GM21447 (cell line): ENCODE measurements around the gene TM7SF3.
"Not testable (repeated sequence)": the region's sequence is repeated elsewhere in the genome, so short reads cannot be mapped to it uniquely, and the experiment has no call there.

Experiments
- ATAC-seq: cut with Tn5 transposase; IDR thresholded peaks from one replicate; pipeline ENCODE4 v1.9.1; 2021; ENCODE audit not compliant: unreplicated experiment

Gene TM7SF3

GRCh38 chr12:27017163-27017823 is 3.1 kb upstream of the TM7SF3 start:
- not testable (repeated sequence) for ATAC-seq

- ATAC-seq, result no peak
Measured at GRCh38 chr12:27015730-27016076, 1.5 kb upstream of the TM7SF3 start.

DNA sequence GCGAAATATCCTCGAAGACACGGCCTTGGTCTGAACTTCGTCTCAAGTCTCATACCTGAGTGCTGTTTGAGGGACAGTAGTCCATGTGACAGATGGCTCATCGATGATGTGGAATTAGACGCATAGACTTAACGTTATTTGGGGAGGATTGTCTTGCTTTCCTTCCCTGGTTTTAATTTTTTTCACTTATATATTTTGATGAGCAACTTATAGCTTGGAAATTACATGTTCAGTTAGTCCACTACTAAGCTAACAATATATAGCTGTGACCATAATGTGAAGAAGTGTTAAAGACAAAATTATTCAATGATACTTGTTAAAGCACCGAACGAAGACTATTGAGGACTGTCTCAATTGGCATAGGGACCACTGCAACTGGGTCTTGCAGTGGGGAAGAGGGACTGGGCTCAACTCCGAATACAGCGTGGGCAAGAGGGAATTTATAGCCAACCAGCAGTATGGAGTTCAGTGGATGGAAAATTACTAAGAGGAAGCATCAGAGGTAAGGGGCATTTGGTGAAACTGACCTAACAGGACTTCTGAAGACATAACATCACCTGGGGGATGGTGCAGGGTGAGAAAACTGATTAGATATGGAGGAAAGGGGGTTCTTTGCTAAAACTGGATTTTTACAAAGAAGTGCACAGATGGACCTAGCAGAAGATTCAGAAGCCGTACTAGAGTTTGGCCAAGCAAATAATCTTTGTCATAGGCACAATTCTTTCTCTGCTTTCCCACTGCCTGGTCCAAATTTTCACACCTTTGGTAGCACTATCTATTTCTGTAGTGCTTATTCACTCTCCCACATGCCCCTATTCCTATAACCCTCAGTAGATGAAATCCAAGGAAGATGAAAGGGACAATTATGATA is 910 bp upstream of the TM7SF3 start:
- ATAC-seq, result peak; percentile 49

DNA sequence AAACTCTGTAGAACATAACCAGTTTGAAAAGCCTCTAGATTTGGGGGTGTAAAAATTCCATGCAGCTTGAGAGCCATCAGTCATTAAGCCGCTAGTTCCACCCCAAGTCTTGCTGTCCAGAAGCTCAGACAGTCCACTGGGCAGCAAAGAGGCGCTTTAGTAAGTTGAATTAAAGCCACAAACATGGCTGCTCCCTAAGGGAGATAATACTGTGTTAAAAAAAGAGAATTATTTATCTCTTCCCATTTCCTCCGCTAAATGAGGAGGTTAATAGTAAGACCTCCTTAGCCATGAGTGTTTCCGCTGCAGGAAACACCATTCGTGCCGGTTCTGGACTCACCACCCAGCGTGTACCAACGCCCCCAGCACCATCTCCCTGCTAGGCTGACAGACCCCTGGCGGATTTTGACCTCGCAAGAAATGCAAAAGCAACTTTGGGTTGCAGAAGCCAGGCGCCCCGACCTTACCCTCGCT is 536 bp downstream of the TM7SF3 start:
- ATAC-seq, result peak; percentile 34

GRCh38 chr12:27012982-27013255 is 1.3 kb downstream of the TM7SF3 start:
- no peak for ATAC-seq

DNA sequence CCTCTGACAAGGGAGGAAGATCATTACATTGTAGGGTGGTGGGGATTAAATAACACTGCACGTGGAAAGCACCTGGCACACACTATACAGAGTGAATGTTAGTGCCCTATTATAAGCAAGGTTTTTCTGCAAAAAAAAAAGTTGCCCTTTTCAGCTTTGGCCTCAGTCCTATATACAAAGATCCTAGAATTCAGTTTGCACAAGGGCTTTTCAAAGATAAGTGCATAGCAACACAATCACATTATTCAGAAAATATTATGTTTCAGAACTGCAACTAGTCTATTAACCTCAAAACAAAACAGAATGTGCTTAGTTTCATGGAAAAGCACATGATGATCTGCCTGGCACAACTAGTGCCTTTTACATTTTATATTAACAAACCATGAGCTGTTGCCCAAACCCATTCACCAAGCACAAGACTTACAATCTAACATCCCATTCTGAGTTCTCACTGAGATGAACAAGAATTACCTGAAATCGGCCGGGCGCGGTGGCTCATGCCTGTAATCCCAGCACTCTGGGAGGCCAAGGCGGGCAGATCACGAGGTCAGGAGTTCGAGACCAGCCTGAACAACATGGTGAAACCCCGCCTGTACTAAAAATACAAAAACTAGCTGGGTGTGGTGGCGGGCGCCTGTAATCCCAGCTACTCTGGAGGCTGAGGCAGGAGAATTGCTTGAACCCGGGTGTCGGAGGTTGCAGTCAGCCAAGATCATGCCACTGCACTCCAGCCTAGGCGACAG is 1.8 kb downstream of the TM7SF3 start:
- no peak for ATAC-seq

GRCh38 chr12:27009881-27010301 is 4.3 kb downstream of the TM7SF3 start:
- ATAC-seq, result no peak

- ATAC-seq, result no peak
Measured at GRCh38 chr12:27008081-27008480, 6.1 kb downstream of the TM7SF3 start.

GRCh38 chr12:27006797-27007467 is 7.3 kb downstream of the TM7SF3 start:
- no peak for ATAC-seq

GRCh38 chr12:27005495-27005894 is 8.7 kb downstream of the TM7SF3 start:
- ATAC-seq, result no peak

DNA sequence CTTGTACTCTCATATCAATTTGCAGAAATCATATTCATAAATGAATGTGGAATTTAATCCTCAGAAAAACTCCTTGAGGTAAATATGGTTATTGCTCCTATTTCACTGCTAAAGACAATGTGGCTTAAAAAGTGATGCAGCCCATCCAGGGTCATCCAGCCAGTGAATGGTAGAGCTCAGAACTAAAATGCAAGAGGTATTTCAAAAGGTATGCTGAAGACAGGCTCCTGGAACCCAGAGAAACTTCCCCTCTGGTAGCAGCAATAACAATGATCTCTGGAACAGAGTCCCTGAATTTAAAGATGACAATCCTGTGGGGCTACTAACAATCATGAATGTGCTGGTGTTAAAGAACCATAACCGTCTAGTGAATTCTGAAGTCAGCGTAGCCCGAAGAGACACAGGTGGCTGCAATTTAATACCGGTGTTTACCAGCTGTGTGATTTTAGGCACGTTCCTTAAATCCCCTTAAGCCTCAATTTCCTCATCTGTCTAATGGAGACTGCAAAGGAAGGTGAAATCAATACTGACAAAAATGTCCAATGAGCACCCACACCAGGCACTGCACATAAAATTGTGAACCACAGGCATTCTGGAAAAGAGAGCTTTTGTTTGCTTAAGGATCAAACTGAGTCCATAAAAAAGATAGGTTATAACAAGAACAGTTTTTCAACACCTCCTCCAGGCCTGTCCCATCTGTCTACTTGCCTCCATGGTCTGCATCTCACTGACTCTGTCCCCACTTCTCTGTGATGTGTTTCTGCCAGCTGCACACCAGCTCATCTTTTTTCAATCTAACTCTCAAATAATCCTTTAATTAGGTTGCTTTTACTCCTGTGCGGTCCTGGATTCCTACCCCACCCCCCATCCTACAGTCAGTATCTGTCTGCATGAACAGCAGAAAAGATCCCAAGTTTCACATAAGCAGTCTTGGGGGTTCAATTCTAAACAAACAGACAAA is 10.5 kb downstream of the TM7SF3 start:
- no peak for ATAC-seq

DNA sequence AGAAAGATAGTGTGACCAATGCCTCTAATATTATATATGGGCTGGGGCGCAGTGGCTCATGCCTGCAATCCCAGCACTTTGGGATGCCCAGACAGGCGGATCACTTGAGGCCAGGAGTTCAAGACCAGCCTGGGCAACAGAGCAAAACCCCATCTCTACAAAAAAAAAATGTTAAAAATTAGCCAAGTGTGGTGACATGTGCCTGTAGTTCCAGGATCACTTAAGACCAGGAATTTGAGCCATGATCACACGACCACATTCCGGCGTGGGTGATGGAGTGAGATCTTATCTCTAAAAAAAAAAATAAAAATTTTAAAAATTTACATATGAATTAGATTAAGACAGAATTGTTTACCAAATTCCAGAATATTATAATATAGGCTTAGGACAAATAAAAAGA is 12.0 kb downstream of the TM7SF3 start:
- ATAC-seq, result no peak

DNA sequence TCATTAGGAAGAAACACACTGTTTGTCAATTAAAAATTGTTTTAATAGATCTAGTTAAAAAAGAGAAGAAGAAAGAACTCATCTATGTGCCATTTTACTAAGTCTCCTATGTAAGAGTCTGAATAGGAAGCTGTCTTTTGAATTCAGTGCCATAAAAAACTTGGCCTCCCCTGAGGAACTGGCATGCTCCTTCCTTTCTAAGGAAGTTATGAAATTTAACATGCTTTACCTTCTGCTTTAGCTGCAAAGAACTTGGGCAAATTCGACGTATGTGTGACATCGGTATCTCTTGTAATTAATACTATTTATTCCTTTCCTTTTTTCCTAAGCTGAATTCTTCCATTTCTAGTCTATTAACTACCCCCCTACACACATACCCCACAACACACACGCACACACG is 12.5 kb downstream of the TM7SF3 start:
- ATAC-seq, result no peak

DNA sequence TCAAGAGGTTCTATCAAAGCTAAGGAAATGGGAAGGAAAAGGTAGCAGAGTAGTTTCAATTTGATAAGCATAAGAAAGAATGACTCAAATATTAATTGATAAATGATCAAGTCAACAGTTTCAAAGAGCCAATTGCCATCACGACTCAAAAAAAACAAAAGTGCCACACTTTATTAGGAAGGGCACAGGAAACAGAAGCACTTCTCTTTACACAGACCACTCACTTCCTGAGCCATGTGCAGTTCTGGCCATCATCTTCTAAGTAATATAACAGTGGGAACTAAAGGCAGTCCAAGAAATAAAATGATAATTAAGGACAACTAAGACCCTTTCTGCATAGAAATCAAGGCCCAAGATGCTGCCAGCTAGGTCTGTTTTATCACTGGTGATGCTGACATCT is 13.2 kb downstream of the TM7SF3 start:
- no peak for ATAC-seq

- no peak for ATAC-seq
Measured at GRCh38 chr12:26997003-26997402, 17.2 kb downstream of the TM7SF3 start.

DNA sequence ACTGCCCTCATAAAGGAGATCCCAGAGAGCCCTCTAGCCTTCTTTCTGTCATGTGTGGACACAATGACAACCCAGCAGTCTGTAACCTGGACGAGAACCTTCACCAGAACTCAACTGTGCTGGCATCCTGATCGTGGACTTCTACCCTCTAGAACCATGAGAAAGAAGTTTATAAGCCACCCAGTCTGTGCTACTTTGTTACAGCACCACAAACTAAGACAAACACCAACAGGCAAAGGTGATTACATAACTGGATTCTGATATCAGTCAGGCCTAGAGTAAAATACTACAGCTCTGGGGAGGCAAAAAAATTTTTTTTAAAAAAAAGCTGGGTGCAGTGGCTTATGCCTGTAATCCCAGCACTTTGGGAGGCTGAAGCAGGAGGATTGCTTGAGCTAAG is 18.5 kb downstream of the TM7SF3 start:
- ATAC-seq, result no peak

DNA sequence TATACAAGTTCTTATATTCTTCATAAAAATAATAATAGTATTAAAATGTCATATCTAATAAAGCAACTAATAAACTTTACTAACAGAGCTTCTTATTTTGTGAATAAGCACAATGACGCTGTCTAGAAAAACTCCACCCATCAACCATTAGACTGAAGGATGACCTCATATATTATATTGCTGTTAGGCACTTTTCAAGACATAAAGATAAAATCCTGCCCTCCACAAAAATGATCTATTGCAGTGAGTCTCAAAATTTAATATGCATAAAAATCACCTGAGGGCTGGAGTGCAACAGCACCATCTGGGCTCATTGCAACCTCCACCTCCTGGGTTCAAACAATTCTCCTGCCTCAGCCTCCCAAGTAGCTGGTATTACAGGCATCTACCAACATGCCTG is 20.1 kb downstream of the TM7SF3 start:
- ATAC-seq, result no peak

GRCh38 chr12:26991826-26992225 is 22.4 kb downstream of the TM7SF3 start:
- ATAC-seq, result no peak

DNA sequence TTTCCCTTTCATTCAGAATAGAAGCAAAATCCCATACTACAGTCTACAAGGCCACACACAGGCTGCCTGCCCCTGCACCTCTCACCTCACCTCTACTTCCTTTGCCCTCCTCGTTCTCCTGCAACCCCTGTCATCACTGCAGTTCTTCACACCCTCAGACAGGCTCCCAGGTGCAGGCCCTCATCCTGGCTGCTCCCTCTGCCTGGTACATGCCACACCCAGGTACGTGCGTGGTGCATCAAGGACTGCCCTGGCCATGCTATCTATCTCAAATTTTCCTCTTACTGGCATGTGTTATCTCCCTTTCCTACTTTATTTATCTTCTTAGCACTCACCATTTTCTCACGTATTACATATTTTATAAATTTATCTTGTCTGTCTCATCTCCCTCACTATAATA is 24.3 kb downstream of the TM7SF3 start:
- ATAC-seq, result no peak

DNA sequence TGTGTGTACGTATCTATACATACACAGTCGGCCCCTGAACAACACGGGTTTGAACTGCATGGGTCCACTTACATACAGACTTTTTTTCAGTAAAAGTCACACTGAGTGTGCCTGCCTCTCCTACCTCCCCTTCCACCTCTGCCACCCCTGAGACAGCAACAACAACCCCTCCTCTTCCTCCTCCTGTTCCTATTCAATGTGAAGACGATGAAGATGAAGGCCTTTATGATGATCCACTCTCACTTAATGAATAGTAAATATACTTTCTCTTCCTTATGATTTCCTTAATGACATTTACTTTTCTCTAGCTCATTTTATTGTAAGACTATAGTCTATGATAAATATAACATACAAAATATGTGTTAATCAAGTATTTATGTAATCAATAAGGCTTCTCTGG is 25.5 kb downstream of the TM7SF3 start:
- no peak for ATAC-seq
